COLO668 (cell line): ENCODE measurements around the gene AGAP1.
A peak's percentile ranks its signal among the peaks of the same experiment; 100 is the strongest.

Source experiments
- DNase-seq: peaks from one replicate; lab custom pipeline; 2025; ENCODE audit not compliant: unreplicated experiment; lab: John Stamatoyannopoulos, UW

Gene AGAP1

GRCh38 chr2:235677937-235678336 is 184.1 kb downstream of the AGAP1 start:
- DNase-seq = no peak

GRCh38 chr2:235678712-235679111 is 184.9 kb downstream of the AGAP1 start:
- DNase-seq = no peak

- DNase-seq = no peak
Measured at GRCh38 chr2:235679471-235679870, 185.6 kb downstream of the AGAP1 start.

GRCh38 chr2:235685024-235685721 is 191.3 kb downstream of the AGAP1 start:
- no peak for DNase-seq

GRCh38 chr2:235688511-235689426 is 194.9 kb downstream of the AGAP1 start:
- no peak for DNase-seq

- DNase-seq = no peak
Measured at GRCh38 chr2:235689427-235689853, 195.6 kb downstream of the AGAP1 start.

GRCh38 chr2:235690082-235690808 is 196.4 kb downstream of the AGAP1 start:
- DNase-seq = no peak

GRCh38 chr2:235690809-235691450 is 197.1 kb downstream of the AGAP1 start:
- DNase-seq = no peak

GRCh38 chr2:235692076-235692475 is 198.2 kb downstream of the AGAP1 start:
- no peak for DNase-seq

GRCh38 chr2:235692671-235693171 is 198.9 kb downstream of the AGAP1 start:
- no peak for DNase-seq

GRCh38 chr2:235693279-235693678 is 199.4 kb downstream of the AGAP1 start:
- no peak for DNase-seq

GRCh38 chr2:235694721-235695601 is 201.1 kb downstream of the AGAP1 start:
- DNase-seq = no peak

GRCh38 chr2:235695602-235695895 is 201.7 kb downstream of the AGAP1 start:
- DNase-seq = no peak

- DNase-seq = no peak
Measured at GRCh38 chr2:235697041-235697440, 203.2 kb downstream of the AGAP1 start.

- DNase-seq = peak; percentile 49
Measured at GRCh38 chr2:235698028-235698427, 204.2 kb downstream of the AGAP1 start.

GRCh38 chr2:235698491-235698890 is 204.6 kb downstream of the AGAP1 start:
- no peak for DNase-seq

GRCh38 chr2:235699576-235699975 is 205.7 kb downstream of the AGAP1 start:
- DNase-seq = no peak

GRCh38 chr2:235701206-235701981 is 207.6 kb downstream of the AGAP1 start:
- DNase-seq = no peak

GRCh38 chr2:235702186-235702585 is 208.3 kb downstream of the AGAP1 start:
- no peak for DNase-seq
